GM12864 (cell line): ENCODE measurements around the gene MUC20.
"Not testable (repeated sequence)": the region's sequence is repeated elsewhere in the genome, so short reads cannot be mapped to it uniquely, and the experiment has no call there.

Experiments used
- DNase-seq: peaks from one replicate; pipeline ENCODE4 v3.0.0-alpha.2; 2011; ENCODE audit warnings: low read depth
- H3K4me3 ChIP-seq: 2 replicates; pipeline ENCODE4 v1.5.1; 2011; ENCODE audit warnings: mild to moderate bottlenecking, low read depth, low read length, control low read depth
- CTCF ChIP-seq: IDR thresholded peaks from 2 replicates; pipeline ENCODE4 v1.5.1; 2011; ENCODE audit warnings: low read depth, mild to moderate bottlenecking, moderate library complexity, low read length, control low read depth, inconsistent platforms; ENCODE audit errors: missing control alignments

MUC20 gene

GRCh38 chr3:195715583-195716266 lies 5.1 kb upstream of the MUC20 start:
- no peak for DNase-seq
- TF ChIP-seq CTCF, result no peak
- H3K4me3 ChIP-seq, result no peak overlapping the region

- H3K4me3 ChIP-seq, result no peak overlapping the region
- TF ChIP-seq CTCF, result no peak
- no peak for DNase-seq
These were observed 3.4 kb upstream of the MUC20 start for GRCh38 chr3:195717416-195717815.

- TF ChIP-seq CTCF, result no peak
- no peak overlapping the region for H3K4me3 ChIP-seq
- DNase-seq, result no peak
These were observed 2.8 kb upstream of the MUC20 start for GRCh38 chr3:195717852-195718476.

- no peak for DNase-seq
- no peak for TF ChIP-seq CTCF
- H3K4me3 ChIP-seq, result no peak overlapping the region
These were observed 2.2 kb upstream of the MUC20 start for GRCh38 chr3:195718477-195718984.

GRCh38 chr3:195719514-195720254 lies 1.1 kb upstream of the MUC20 start:
- not testable (repeated sequence) for DNase-seq, H3K4me3 ChIP-seq

DNA sequence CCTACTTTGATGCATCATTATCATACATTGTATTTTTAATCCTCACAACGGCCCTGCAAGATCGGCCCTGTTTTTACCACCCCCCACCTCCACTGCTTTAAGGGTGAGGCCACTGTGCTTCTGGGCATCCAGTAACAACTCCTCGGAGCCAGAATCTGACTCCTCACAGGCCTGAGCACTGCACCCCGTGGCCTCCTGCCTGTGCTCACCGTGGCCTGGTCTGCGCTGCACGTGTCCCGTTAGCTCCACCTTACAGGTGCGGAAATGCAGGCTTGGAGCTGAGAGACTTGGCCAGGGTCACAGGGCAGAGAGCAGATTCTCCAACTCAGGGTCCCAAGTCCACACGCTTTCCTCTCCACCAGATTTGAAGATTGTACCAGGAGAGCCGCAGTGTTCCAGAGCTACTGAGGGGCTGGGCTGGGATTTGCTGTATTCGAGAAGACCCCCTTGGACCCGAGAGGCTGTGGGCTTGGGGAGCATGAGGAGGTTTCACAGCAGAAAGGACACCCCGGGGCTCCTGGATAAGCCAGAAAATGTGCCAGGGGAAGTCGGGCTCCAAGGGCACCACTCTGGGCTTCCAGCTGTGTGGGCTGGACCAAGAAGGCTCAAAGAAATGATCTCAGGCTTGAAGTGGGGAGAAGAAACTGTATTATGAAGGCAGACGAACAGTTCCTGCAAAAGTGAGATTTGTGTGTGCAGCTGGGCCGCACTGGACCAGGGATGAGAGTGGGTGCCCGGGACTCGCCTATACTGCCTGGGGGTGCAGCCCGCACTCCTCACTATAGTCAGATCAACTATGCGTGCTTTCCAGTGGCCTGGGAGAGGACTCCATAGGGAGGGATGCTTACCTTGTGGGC lies 1.6 kb downstream of the MUC20 start:
- not testable (repeated sequence) for DNase-seq, H3K4me3 ChIP-seq

DNA sequence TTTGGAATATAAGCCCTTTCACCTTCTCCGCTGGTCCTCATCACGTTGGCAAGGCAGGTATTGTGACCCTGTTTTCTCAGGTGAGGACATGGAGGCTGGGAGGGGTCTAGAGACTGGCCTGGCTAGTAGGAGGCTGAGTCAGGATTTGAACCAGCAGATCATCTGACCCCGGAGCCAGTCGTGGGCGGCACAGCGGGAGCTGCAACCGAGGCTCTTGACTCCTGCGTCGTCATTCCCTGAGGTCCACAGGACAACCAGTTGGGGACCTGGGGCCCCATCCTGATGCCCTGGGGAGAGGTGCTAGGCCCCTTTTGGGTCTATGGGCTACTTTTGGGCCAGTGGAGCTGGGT lies 2.2 kb downstream of the MUC20 start:
- DNase-seq, H3K4me3 ChIP-seq: not testable (repeated sequence)

- DNase-seq, H3K4me3 ChIP-seq: not testable (repeated sequence)
These were observed 3.6 kb downstream of the MUC20 start for GRCh38 chr3:195724363-195724762.

DNA sequence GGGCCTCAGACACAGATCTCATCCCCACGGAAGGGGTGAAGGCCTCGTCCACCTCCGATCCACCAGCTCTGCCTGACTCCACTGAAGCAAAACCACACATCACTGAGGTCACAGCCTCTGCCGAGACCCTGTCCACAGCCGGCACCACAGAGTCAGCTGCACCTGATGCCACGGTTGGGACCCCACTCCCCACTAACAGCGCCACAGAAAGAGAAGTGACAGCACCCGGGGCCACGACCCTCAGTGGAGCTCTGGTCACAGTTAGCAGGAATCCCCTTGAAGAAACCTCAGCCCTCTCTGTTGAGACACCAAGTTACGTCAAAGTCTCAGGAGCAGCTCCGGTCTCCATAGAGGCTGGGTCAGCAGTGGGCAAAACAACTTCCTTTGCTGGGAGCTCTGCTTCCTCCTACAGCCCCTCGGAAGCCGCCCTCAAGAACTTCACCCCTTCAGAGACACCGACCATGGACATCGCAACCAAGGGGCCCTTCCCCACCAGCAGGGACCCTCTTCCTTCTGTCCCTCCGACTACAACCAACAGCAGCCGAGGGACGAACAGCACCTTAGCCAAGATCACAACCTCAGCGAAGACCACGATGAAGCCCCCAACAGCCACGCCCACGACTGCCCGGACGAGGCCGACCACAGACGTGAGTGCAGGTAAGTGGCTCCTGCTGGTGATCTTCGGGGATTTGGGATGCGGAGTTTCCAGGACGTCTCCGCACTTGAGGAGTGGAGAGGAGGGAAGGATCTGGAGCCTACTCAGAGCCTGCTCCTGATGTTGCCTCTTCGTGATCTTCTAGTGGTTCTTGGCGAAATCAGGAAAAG lies 5.3 kb downstream of the MUC20 start:
- not testable (repeated sequence) for DNase-seq, H3K4me3 ChIP-seq
